Stimulated activated CD4-positive, alpha-beta T cell treated with anti-CD3 and anti-CD28 coated beads, Interleukin-4, amount 100 ng/mL, for 4 hours (primary cell): ENCODE data around the gene TEKTIP1.
"Not testable (repeated sequence)": the region's sequence is repeated elsewhere in the genome, so short reads cannot be mapped to it uniquely, and the experiment has no call there.

Experiments
- DNase-seq, 2 experiments: peaks; one replicate each; pipeline ENCODE4 v3.0.0-alpha.2; 2020

The TEKTIP1 gene

DNA sequence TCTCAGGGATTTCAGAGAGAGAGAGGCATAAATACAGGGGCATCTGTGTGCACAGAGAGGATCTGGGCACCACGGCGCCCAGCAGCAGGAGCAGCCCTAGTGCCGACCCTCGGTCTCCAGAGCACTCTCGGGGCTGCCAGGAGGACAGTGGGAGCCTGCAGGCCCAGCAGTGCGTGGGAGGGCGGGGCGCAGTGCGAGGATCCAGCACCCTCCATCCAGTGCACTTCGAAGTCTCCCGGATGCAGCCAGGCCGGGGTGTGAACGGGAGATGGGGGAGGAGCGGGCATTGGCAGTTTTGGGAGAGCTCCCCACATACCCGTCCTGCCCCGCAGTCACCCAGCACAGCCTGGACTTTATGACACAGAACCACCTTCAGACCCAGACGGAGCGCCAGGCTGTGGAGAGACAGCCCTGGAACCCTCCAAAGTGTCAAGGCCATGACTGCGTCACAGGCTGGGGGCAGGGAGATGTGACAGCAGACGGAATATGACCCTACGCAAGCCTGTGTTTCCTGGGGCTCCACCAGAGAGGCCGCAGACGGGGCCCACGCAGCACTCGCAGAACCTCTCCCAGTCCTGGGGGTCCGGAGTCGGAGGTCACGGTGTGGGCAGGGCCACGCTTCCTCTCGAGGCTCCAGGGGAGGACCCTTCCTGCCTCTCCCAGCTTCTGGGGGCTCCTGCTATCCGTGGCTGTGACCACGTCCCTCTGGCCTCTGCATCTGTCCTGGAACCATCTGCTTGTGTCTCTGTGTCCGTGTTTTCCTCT lies 14.7 kb upstream of the TEKTIP1 start:
- DNase-seq = no peak

- DNase-seq = no peak
These were observed 14.0 kb upstream of the TEKTIP1 start for GRCh38 chr19:3524904-3525451.

DNA sequence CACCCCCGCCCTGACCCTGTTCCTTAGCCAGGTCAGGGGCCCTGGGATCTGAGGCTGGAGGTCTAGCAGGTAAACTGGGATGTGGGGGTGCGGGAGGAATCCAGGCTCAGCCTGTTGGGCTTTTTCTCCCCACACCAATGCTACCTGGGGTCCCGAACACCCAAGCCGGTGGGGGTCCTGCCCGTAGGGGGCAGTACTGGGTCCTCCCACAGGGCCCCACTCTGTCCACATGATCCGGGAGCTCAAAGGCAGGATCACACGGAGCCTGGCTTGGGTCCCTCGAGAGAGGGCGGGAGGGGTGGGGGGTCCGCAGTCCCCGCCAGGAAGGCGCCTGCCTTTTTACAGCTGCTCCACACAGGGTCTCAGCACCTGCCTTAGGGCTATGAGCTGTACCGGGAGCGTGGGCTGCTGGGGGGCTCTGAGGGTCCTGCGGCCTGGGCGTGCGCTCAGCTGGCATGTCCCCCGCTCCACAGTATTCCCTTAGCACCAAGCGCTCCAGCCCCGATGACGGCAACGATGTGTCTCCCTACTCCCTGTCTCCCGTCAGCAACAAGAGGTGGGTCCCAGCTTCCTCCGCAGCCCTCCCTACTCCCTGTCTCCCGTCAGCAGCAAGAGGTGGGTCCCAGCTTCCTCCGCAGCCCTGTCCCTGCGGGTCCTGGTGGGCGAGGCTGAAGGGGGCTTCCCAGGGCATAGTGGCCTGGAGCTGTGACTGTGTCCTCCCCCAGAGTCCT lies 12.3 kb upstream of the TEKTIP1 start:
- no peak for DNase-seq

- no peak for DNase-seq
These were observed 11.6 kb upstream of the TEKTIP1 start for GRCh38 chr19:3527238-3527910.

DNA sequence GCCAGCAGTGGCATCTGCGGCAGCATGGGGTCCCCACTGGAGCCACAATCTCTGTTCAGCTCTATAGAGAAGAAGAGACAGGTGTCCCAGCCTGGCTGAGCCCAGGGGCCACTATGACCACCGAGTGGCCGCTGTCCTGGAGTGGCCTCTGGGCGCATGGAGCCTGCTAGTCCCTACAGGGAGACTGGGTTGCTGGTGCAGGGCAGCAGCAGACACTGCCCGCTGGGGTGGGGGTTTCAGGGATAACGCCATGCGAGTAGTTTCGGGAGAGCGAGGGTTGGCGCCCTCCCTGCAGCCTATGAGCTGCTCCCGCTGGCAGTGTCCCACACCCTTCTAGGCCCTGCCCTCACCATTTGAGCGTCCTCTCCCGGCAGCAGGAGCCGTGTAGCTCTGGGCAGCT lies 10.9 kb upstream of the TEKTIP1 start:
- DNase-seq = no peak

DNA sequence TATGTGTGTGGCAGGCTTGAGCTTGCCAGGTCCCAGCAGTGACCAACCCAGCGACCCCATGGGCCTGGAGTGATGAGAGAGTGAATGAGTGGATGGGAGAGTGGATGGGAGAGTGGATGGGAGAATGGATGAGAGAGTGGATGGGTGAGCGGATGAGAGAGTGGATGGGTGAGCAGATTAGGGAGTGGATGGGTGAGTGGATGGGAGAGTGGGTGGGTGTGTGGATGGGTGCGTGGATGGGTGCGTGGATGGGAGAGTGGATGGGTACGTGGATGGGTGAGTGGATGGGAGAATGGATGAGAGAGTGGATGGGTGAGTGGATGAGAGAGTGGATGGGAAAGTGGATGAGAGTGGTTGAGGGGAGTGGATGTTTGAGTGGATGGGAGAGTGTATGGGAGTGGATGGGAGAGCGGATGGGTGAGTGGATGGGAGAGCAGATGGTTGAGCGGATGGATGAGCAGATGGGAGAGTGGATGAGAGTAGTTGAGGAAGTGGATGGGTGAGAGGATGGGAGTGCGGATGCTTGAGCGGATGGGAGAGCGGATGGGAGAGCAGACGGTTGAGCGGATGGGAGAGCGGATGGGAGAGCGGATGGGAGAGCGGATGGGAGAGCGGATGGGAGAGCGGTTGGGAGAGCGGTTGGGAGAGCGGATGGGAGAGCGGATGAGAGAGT lies 10.3 kb upstream of the TEKTIP1 start:
- DNase-seq = no peak

DNA sequence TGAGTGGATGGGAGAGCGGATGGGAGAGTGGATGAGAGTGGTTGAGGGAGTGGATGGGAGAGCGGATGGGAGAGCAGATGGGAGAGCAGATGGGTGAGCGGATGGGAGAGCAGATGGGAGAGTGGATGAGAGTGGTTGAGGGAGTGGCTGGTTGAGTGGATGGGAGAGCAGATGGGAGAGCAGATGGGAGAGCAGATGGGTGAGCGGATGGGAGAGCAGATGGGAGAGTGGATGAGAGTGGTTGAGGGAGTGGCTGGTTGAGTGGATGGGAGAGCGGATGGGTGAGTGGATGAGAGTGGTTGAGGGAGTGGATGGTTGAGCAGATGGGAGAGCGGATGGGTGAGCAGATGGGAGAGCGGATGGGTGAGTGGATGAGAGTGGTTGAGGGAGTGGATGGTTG lies 9.7 kb upstream of the TEKTIP1 start:
- DNase-seq = not testable (repeated sequence)

DNA sequence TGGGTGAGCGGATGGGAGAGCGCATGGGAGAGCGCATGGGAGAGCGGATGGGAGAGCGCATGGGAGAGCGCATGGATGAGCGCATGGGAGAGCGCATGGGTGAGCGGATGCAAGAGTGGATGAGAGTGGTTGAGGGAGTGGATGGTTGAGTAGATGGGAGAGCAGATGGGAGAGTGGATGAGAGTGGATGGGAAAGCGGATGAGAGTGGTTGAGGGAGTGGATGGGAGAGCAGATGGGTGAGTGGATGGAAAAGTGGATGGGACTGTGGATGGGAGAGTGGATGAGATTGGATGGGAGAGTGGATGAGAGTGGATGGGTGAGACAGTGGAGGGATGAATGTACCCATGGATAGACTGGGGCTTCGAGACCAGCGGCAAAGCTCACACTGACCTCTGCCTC lies 8.6 kb upstream of the TEKTIP1 start:
- no peak for DNase-seq

- no peak for DNase-seq
These were observed 7.3 kb upstream of the TEKTIP1 start for GRCh38 chr19:3531716-3532115.

GRCh38 chr19:3532154-3532786 lies 6.7 kb upstream of the TEKTIP1 start:
- no peak for DNase-seq

DNA sequence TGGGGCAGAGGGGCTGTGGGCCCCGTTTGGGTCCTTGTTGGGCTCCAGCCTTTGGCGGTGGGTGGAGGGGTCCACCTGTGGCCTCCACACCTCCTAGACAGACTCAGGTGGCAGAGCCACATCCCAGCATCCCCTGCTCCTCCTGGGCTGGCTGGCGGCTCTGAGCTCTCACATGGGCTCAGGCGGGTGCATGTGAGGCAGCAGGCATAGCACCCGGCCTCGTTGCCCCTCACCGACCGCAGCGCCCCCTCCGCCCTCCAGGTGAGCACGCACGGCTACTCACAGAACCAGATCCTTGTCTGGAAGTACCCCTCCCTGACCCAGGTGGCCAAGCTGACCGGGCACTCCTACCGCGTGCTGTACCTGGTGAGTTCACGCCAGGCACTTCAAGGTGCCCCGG lies 5.9 kb upstream of the TEKTIP1 start:
- no peak for DNase-seq

DNA sequence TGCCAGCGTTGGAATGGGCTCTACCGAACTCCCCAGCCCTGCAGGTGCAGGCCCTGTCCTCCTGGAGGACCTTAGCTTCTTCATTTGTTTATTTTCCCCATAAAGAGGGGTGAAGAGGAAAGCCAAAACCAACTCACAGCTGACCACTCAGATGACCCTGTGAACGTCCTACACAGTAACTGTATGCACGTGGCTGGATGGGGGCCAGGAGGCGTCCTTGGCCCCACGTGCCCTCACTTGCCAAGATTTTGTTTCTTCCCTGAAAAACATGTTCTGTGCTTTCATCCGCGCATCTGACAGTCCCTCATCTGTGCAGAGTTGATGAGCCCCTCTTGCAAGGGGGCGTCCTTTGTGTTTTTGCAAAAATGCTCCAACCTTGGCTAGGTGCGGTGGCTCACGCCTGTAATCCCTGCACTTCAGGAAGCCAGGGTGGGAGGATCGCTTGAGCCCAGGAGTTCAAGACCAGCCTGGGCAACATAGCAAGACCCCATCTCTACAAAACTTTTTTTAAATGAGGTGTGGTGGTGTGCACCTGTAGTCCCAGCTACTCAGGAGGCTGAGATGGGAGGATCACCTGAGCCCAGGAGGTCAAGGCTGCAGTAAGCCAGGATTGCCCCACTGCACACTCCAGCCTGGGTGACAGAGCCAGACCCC lies 5.3 kb upstream of the TEKTIP1 start:
- no peak for DNase-seq

- DNase-seq = no peak
These were observed 4.4 kb upstream of the TEKTIP1 start for GRCh38 chr19:3534375-3535234.

- no peak for DNase-seq
These were observed 3.8 kb upstream of the TEKTIP1 start for GRCh38 chr19:3535235-3535535.

GRCh38 chr19:3535563-3535965 lies 3.4 kb upstream of the TEKTIP1 start:
- DNase-seq = no peak

DNA sequence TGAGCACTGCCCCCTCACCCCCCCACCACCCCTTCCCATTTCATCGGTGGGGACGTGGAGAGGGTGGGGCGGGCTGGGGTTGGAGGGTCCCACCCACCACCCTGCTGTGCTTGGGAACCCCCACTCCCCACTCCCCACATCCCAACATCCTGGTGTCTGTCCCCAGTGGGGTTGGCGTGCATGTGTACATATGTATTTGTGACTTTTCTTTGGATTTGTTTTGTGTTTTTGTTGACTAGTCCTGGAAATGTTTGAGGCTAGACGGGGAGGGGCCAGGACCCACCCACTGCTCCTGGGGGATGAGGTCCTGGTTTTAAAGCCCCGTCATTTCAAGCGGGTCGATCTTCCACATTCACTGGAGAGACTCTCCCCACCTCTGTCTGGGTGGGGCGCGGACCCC lies 3.0 kb upstream of the TEKTIP1 start:
- DNase-seq = no peak

- no peak for DNase-seq
These were observed 2.4 kb upstream of the TEKTIP1 start for GRCh38 chr19:3536429-3537100.

GRCh38 chr19:3537101-3537437 lies 1.9 kb upstream of the TEKTIP1 start:
- no peak for DNase-seq

GRCh38 chr19:3537438-3538240 lies 1.3 kb upstream of the TEKTIP1 start:
- no peak for DNase-seq
